Spleen (tissue), 7 donors: Measurements from ENCODE around the gene FAM25G.
"Not testable (repeated sequence)": the region's sequence is repeated elsewhere in the genome, so short reads cannot be mapped to it uniquely, and the experiment has no call there.

ENCODE experiments used
- POLR2A ChIP-seq, 3 donors: fragments of 450-650 bp; IDR thresholded peaks; one replicate each; pipeline ENCODE4 v1.5.1; 2017; ENCODE audit warnings: antibody characterized with exemption in 3 of 3, mild to moderate bottlenecking in 1 of 3
- TF ChIP-seq, protein P1 (sequence below), 11 experiments: fragments of 200-600 bp in 7 of 11; fragments of 450-650 bp in 4 of 11; sonication (generic) in 4 of 11; IDR thresholded peaks in 8 of 11; conservative IDR thresholded peaks in 3 of 11; 1 replicate in 7 of 11; 2 replicates in 4 of 11; pipeline versions ENCODE4 v1.4.0 to v1.8.0; 2016 to 2021; ENCODE audit warnings: antibody characterized with exemption in 11 of 11, inconsistent platforms in 4 of 11, mild to moderate bottlenecking in 1 of 11
- donor health status: DM: no; HTN: no; CAD: no; lungs with moderate emphysema.
- donor health status: DM: no; HTN: no; CAD: no.
- donor health status: DM: no; HTN: no; CAD: no.

DNA sequence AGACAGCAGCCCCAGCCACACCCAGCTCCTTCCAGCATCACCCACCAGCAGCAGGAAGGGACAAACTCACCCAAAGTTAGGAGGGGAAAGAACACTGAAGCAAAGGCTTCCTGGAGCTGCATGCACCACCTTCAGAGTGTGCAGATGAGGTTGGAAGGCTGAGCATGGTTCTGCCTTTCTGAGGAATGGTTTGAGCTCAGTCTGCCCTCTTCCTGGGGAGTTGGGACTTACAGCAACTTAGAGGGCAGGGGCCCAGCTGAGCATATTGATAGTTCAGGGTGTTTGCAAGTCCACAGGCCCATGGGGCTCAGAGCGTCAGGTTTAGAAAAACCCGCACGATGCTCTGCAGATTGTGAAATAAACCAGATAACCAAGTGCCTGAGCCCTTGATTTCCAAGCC lies 11.4 kb downstream of the FAM25G start:
- TF ChIP-seq, protein P1, sequence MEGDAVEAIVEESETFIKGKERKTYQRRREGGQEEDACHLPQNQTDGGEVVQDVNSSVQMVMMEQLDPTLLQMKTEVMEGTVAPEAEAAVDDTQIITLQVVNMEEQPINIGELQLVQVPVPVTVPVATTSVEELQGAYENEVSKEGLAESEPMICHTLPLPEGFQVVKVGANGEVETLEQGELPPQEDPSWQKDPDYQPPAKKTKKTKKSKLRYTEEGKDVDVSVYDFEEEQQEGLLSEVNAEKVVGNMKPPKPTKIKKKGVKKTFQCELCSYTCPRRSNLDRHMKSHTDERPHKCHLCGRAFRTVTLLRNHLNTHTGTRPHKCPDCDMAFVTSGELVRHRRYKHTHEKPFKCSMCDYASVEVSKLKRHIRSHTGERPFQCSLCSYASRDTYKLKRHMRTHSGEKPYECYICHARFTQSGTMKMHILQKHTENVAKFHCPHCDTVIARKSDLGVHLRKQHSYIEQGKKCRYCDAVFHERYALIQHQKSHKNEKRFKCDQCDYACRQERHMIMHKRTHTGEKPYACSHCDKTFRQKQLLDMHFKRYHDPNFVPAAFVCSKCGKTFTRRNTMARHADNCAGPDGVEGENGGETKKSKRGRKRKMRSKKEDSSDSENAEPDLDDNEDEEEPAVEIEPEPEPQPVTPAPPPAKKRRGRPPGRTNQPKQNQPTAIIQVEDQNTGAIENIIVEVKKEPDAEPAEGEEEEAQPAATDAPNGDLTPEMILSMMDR (IDR thresholded peaks at IDR 0.05 in 8 of 11, conservative IDR thresholded peaks at IDR 0.05 in 3 of 11), result not testable (repeated sequence)
- TF ChIP-seq POLR2A (IDR thresholded peaks at IDR 0.05), result not testable (repeated sequence)
